ENCODE results near the gene CFAP61. TPM values are rescaled to one million over a fixed set of nuclear protein-coding genes. Genes with fewer than 3 reads are reported as not detected.
A peak's percentile ranks its signal among the peaks of the same experiment; 100 is the strongest.
"Not testable (repeated sequence)": the region's sequence is repeated elsewhere in the genome, so short reads cannot be mapped to it uniquely, and the experiment has no call there.

The CFAP61 gene
- total RNA-seq, 1 experiment from 2014 or later: 0.35 TPM

- no peak for DNase-seq
- Histone ChIP-seq H3K36me3 (replicated peaks; ENCODE audit: control insufficient read depth, insufficient read depth, low read length) (no peaks in the 10 kb centered on the region), H3K4me3 (ENCODE audit: insufficient read depth, low read depth, low read length) (no peak overlapping the region), H3K27me3 (ENCODE audit: control insufficient read depth, insufficient read depth, low read length) (no peaks in the 10 kb centered on the region)
Measured at GRCh38 chr20:20227013-20227571, 174.8 kb downstream of the CFAP61 start.

GRCh38 chr20:20228351-20228750 lies 176.0 kb downstream of the CFAP61 start:
- Histone ChIP-seq H3K4me3 (ENCODE audit: insufficient read depth, low read depth, low read length) (no peak overlapping the region), H3K27me3 (ENCODE audit: control insufficient read depth, insufficient read depth, low read length) (no peaks in the 10 kb centered on the region), H3K36me3 (replicated peaks; ENCODE audit: control insufficient read depth, insufficient read depth, low read length) (no peaks in the 10 kb centered on the region)
- DNase-seq: no peak

GRCh38 chr20:20229595-20229994 lies 177.3 kb downstream of the CFAP61 start:
- no peak for DNase-seq
- Histone ChIP-seq H3K27me3 (ENCODE audit: control insufficient read depth, insufficient read depth, low read length) (no peaks in the 10 kb centered on the region), H3K4me3 (ENCODE audit: insufficient read depth, low read depth, low read length) (no peak overlapping the region), H3K36me3 (replicated peaks; ENCODE audit: control insufficient read depth, insufficient read depth, low read length) (no peaks in the 10 kb centered on the region)

GRCh38 chr20:20230741-20231140 lies 178.4 kb downstream of the CFAP61 start:
- no peaks in the 10 kb centered on the region for H3K36me3 ChIP-seq (replicated peaks; ENCODE audit: control insufficient read depth, insufficient read depth, low read length)
- no peak overlapping the region for H3K4me3 ChIP-seq (ENCODE audit: insufficient read depth, low read depth, low read length)
- no peak for DNase-seq
- no peaks in the 10 kb centered on the region for H3K27me3 ChIP-seq (ENCODE audit: control insufficient read depth, insufficient read depth, low read length)

GRCh38 chr20:20231528-20232298 lies 179.4 kb downstream of the CFAP61 start:
- Histone ChIP-seq H3K4me3 (ENCODE audit: insufficient read depth, low read depth, low read length) (no peak overlapping the region), H3K36me3 (replicated peaks; ENCODE audit: control insufficient read depth, insufficient read depth, low read length) (no peaks in the 10 kb centered on the region), H3K27me3 (ENCODE audit: control insufficient read depth, insufficient read depth, low read length) (no peaks in the 10 kb centered on the region)
- no peak for DNase-seq

GRCh38 chr20:20233041-20233514 lies 180.7 kb downstream of the CFAP61 start:
- no peaks in the 10 kb centered on the region for H3K36me3 ChIP-seq (replicated peaks; ENCODE audit: control insufficient read depth, insufficient read depth, low read length)
- DNase-seq: no peak

GRCh38 chr20:20235681-20236080 lies 183.3 kb downstream of the CFAP61 start:
- Histone ChIP-seq H3K4me3 (ENCODE audit: insufficient read depth, low read depth, low read length) (no peak overlapping the region), H3K27me3 (ENCODE audit: control insufficient read depth, insufficient read depth, low read length) (no peaks in the 10 kb centered on the region), H3K36me3 (replicated peaks; ENCODE audit: control insufficient read depth, insufficient read depth, low read length) (no peaks in the 10 kb centered on the region)
- DNase-seq: no peak

More at GRCh38 chr20:20233041-20233514, 180.7 kb downstream of the CFAP61 start:
- H3K27me3 ChIP-seq (ENCODE audit: control insufficient read depth, insufficient read depth, low read length): no peaks in the 10 kb centered on the region
- no peak overlapping the region for H3K4me3 ChIP-seq (ENCODE audit: insufficient read depth, low read depth, low read length)

GRCh38 chr20:20237093-20237959 lies 185.0 kb downstream of the CFAP61 start:
- no peaks in the 10 kb centered on the region for H3K27me3 ChIP-seq (ENCODE audit: control insufficient read depth, insufficient read depth, low read length)
- peak; percentile 82 for DNase-seq
- H3K36me3 ChIP-seq (replicated peaks; ENCODE audit: control insufficient read depth, insufficient read depth, low read length): no peaks in the 10 kb centered on the region
- no peak overlapping the region for H3K4me3 ChIP-seq (ENCODE audit: insufficient read depth, low read depth, low read length)

- DNase-seq: no peak
Measured at GRCh38 chr20:20241976-20242375, 189.6 kb downstream of the CFAP61 start.

GRCh38 chr20:20244384-20244783 lies 192.1 kb downstream of the CFAP61 start:
- DNase-seq; H3K27me3 ChIP-seq (ENCODE audit: control insufficient read depth, insufficient read depth, low read length); H3K4me3 ChIP-seq (ENCODE audit: insufficient read depth, low read depth, low read length); H3K36me3 ChIP-seq (replicated peaks; ENCODE audit: control insufficient read depth, insufficient read depth, low read length): not testable (repeated sequence)

More at GRCh38 chr20:20241976-20242375, 189.6 kb downstream of the CFAP61 start:
- H3K4me3 ChIP-seq (ENCODE audit: insufficient read depth, low read depth, low read length): no peak overlapping the region
- no peaks in the 10 kb centered on the region for H3K27me3 ChIP-seq (ENCODE audit: control insufficient read depth, insufficient read depth, low read length)
- no peaks in the 10 kb centered on the region for H3K36me3 ChIP-seq (replicated peaks; ENCODE audit: control insufficient read depth, insufficient read depth, low read length)

GRCh38 chr20:20246996-20247633 lies 194.8 kb downstream of the CFAP61 start:
- no peak for DNase-seq
- Histone ChIP-seq H3K36me3 (replicated peaks; ENCODE audit: control insufficient read depth, insufficient read depth, low read length) (no peaks in the 10 kb centered on the region), H3K4me3 (ENCODE audit: insufficient read depth, low read depth, low read length) (no peak overlapping the region), H3K27me3 (ENCODE audit: control insufficient read depth, insufficient read depth, low read length) (no peaks in the 10 kb centered on the region)

GRCh38 chr20:20248620-20249200 lies 196.4 kb downstream of the CFAP61 start:
- H3K4me3 ChIP-seq (ENCODE audit: insufficient read depth, low read depth, low read length): no peak overlapping the region
- no peak for DNase-seq
- H3K27me3 ChIP-seq (ENCODE audit: control insufficient read depth, insufficient read depth, low read length): no peaks in the 10 kb centered on the region
- no peaks in the 10 kb centered on the region for H3K36me3 ChIP-seq (replicated peaks; ENCODE audit: control insufficient read depth, insufficient read depth, low read length)

- no peaks in the 10 kb centered on the region for H3K36me3 ChIP-seq (replicated peaks; ENCODE audit: control insufficient read depth, insufficient read depth, low read length)
- no peaks in the 10 kb centered on the region for H3K27me3 ChIP-seq (ENCODE audit: control insufficient read depth, insufficient read depth, low read length)
- H3K4me3 ChIP-seq (ENCODE audit: insufficient read depth, low read depth, low read length): no peak overlapping the region
- DNase-seq: no peak
Measured at GRCh38 chr20:20251317-20251716, 199.0 kb downstream of the CFAP61 start.

GRCh38 chr20:20251836-20252235 lies 199.5 kb downstream of the CFAP61 start:
- no peak for DNase-seq
- H3K27me3 ChIP-seq (ENCODE audit: control insufficient read depth, insufficient read depth, low read length): no peaks in the 10 kb centered on the region
- no peaks in the 10 kb centered on the region for H3K36me3 ChIP-seq (replicated peaks; ENCODE audit: control insufficient read depth, insufficient read depth, low read length)
- H3K4me3 ChIP-seq (ENCODE audit: insufficient read depth, low read depth, low read length): no peak overlapping the region
